Measurements from ENCODE around the gene ZBTB18.
"Not testable (repeated sequence)": the region's sequence is repeated elsewhere in the genome, so short reads cannot be mapped to it uniquely, and the experiment has no call there.

The ZBTB18 gene

GRCh38 chr1:244042293-244042692, 8.8 kb upstream of the ZBTB18 start:
- DNase-seq (ENCODE audit: insufficient read length) (no peak), FAIRE-seq (no peak)
- no peak for TF ChIP-seq POLR2AphosphoS5 (IDR thresholded peaks at IDR 0.05; ENCODE audit: low read depth, low read length)
- TF ChIP-seq POLR2A (IDR thresholded peaks at IDR 0.05; ENCODE audit: low read depth, low read length) = no peak
- no peak for TF ChIP-seq TAF1 (IDR thresholded peaks at IDR 0.05; ENCODE audit: borderline replicate concordance, low read depth, low read length)

DNA sequence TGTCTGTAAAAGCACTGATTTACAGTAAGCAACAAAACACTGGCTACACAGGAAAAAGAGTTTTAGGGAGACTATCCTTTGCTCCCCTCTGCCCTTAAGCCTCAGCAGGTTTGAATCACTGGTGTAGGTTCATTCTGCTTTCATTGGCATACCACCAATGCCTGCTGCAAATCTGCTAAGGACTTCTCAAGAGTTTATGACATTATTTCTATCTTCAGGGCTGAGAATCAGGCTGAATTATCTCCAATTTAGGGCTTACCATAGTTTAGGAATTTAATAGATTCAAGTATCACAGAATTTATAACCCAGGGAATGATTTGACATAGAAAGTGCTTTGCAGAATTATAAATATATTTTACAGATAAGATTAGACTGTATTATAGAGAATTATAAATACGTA, 6.7 kb upstream of the ZBTB18 start:
- FAIRE-seq = no peak

GRCh38 chr1:244046254-244046653, 4.8 kb upstream of the ZBTB18 start:
- DNase-seq (ENCODE audit: insufficient read length) = not testable (repeated sequence)
- FAIRE-seq = peak; percentile 17

More for the DNA sequence above, 6.7 kb upstream of the ZBTB18 start:
- TF ChIP-seq POLR2A (IDR thresholded peaks at IDR 0.05; ENCODE audit: low read depth, low read length) (no peak), POLR2AphosphoS5 (IDR thresholded peaks at IDR 0.05; ENCODE audit: low read depth, low read length) (no peak), TAF1 (IDR thresholded peaks at IDR 0.05; ENCODE audit: borderline replicate concordance, low read depth, low read length) (no peak)
- DNase-seq (ENCODE audit: insufficient read length) = no peak

GRCh38 chr1:244046907-244047611, 4.0 kb upstream of the ZBTB18 start:
- TF ChIP-seq POLR2A (IDR thresholded peaks at IDR 0.05; ENCODE audit: low read depth, low read length) (no peak), TAF1 (IDR thresholded peaks at IDR 0.05; ENCODE audit: borderline replicate concordance, low read depth, low read length) (no peak), POLR2AphosphoS5 (IDR thresholded peaks at IDR 0.05; ENCODE audit: low read depth, low read length) (no peak)
- DNase-seq (ENCODE audit: insufficient read length) (no peak), FAIRE-seq (peak; percentile 21)

DNA sequence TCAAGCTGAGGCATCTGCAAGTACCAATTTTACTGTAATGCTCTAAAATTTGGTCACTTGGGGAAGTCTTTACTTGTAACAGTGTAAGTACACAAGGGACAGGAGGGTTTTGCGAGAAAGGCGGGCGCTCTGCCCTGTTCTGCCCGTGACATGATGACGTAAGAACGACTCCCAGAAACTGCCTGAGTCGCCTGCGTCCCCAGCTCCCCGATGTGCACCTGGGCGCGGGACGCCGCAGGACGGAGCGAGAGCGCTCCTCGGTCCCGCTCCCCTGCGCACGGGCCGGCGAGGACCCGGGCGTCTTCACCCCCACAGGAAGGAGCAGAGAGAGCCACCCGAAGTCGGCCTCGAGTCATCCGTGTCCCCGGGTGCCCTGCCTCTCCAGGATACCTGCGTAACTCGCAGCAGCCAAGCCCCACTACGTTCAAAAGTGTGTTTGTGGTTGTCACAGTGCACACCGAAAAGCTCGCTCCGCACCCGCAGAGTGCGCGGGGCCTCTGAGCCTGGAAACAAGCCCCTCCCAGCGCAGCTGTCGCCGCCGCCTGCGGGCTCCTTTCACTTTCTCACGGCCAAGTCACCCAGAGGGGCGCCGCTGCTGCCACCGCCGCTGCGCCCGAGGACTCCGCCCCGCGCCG, 3.3 kb upstream of the ZBTB18 start:
- FAIRE-seq (no peak), DNase-seq (ENCODE audit: insufficient read length) (no peak)

DNA sequence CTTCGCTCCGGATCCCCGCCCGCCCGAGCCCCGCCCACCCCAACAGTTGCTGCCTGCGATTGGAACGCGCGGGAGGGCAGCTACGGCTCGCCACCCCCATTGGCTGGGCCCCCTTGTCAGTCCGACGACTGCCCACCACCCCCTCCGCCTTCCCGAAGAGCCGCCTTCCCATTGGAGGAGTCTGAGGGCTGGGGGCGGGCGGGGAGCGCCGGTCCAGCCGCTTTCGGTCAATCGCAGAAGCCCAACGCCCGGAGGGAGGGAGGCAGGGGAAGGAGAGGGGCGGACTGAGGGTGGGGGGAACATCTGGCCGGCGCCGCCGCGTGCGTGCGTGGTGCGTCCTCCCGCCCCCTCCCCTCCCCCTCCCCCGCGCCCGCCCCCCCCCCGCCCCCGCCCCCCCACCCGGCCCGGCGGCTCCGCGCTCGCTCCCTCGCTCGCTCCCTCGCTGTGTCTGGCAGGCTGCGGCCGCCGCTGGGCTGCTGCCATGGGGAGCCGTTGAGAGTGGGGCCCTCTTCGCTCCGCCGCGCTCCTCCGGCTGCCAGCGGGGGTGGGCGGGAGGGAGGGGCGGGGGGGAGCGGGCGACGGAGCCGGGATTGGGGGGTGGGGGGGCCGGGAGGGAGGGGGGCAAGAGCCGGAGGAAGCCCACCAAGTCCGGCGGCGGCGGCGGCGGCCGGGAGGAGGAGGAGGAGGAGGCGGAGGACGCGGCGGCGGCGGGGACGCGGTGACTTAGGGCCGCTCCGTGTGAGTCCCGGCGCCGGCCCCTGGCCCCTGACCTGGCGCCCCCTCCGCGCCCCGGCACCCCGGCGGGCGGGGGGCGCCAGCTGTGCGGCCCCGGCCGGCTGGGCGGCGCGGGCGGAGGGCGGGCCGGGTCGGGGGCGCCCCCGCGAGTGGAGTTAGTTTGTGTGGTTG, 2.6 kb upstream of the ZBTB18 start:
- no peak for TF ChIP-seq TAF1 (IDR thresholded peaks at IDR 0.05; ENCODE audit: borderline replicate concordance, low read depth, low read length)
- TF ChIP-seq POLR2A (IDR thresholded peaks at IDR 0.05; ENCODE audit: low read depth, low read length) = no peak
- no peak for TF ChIP-seq POLR2AphosphoS5 (IDR thresholded peaks at IDR 0.05; ENCODE audit: low read depth, low read length)
- FAIRE-seq = peak; percentile 98
- peak; percentile 85 for DNase-seq (ENCODE audit: insufficient read length)

More for the DNA sequence above, 3.3 kb upstream of the ZBTB18 start:
- TF ChIP-seq POLR2AphosphoS5 (IDR thresholded peaks at IDR 0.05; ENCODE audit: low read depth, low read length) (peak; percentile 57), TAF1 (IDR thresholded peaks at IDR 0.05; ENCODE audit: borderline replicate concordance, low read depth, low read length) (no peak), POLR2A (IDR thresholded peaks at IDR 0.05; ENCODE audit: low read depth, low read length) (peak; percentile 70)

DNA sequence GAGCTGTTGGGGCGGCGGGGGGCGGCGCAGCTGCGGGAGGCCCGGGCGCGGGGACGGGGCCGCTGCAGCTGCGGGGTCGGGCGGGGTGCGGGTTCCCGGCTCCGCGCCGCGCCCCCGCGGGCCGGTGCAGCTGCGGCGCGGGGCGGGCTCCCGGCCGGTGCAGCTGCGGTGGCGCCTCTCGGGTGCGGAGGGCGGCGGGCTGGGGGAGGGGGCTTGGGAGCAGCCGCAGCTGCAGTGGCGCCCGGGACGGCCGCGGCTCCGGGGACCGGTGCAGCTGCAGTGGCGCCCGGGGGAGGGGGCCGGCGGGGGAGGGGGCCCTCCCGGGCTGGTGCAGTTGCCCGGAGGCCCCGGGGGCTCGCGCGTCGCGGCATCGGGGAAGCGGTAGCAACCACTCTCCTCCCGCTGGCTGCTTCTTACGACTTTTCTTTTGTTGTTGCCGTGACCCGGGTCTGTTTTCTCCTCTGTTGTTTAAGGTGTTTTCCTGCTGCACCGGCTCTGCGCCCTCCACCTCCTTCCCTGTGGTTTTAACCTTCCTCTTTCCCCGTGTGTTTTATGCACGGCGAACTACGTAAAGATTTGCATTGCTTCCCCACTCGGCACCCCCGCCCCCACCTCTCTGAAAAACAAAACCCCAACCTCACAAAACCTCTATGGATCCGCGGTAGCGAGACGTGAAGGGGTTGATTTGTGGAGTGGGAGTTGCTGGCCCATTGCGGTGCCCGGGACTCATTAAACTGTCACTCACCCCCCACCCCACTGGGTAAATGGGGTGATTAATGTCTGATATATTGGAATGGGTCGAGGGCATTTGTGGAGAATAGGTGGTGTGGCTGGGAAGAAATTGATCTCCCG, 1.7 kb upstream of the ZBTB18 start:
- FAIRE-seq = peak; percentile 86
- no peak for DNase-seq (ENCODE audit: insufficient read length)
- TF ChIP-seq POLR2A (IDR thresholded peaks at IDR 0.05; ENCODE audit: low read depth, low read length) (no peak), TAF1 (IDR thresholded peaks at IDR 0.05; ENCODE audit: borderline replicate concordance, low read depth, low read length) (no peak), POLR2AphosphoS5 (IDR thresholded peaks at IDR 0.05; ENCODE audit: low read depth, low read length) (no peak)

DNA sequence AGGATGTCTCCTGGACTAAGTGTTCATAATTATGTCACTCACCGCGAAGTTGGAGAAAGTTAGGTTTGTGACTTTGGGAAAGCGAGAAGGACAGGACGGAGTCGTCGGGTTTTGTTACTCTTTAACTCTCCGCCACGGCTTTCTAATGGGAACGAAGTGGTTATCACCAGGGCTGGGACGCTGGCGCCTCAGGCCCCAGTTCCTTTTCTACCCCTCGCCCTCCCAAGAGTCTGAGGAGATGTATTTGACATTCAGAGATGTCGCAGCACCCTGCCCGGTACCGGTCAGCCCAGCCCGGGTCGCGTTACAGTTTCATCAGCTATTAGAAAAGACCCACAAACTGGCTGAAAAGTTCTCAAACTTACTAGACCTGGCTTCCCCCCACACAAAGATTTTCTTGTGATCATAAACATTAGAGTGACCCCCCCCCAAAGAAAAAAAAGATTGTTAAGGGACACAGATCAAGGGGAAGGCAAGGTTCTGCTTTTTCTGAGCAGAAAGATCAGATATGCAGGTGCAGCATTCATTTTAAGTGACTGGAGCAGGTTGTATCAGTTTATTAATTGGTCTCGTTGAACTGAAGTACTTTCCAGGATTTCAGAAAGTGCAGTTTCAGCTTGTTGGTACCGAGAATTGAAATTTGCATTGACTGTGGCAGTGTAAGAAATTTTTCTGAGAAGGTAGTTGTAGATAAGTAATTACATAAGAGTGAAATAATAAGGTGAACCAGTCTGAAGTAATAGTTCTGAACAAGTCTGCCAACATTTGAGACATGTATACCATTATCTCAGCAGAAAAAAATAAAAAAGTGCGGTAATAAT, 859 bp upstream of the ZBTB18 start:
- TF ChIP-seq POLR2AphosphoS5 (IDR thresholded peaks at IDR 0.05; ENCODE audit: low read depth, low read length) (no peak), TAF1 (IDR thresholded peaks at IDR 0.05; ENCODE audit: borderline replicate concordance, low read depth, low read length) (no peak), POLR2A (IDR thresholded peaks at IDR 0.05; ENCODE audit: low read depth, low read length) (no peak)
- FAIRE-seq (peak; percentile 5), DNase-seq (ENCODE audit: insufficient read length) (no peak)

DNA sequence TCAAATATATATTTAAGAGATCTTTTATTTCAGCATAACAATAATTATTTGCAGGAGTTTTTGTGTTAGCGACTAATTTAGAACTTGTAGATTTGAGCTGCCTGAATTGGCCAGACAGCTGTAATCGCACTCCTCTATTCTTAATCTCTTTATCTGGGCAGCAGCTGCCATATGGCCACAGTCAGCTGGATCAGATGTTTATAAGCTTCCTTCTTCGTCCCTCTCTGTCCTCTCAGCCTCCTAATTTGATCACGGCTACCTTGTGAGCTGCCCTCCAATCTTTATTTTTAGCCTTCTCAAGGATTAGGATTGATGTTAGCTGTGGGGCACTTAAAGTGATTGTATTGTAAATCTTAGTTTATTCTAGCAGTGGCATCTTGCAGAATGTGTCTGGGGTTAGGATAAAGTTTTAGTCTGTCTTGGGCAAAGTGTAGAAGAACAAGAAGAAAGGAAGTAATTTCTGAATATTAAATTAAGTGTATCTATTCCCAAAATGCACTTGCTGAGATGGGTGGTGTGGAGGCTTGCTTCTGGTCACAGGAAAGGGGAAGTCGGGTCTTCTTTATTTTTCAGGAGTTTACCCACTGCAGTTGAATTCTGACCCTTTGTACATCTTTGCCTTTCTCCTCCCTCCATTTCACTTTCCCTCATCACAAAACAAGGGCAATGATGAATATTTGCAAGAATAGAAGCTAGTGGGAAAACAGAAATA, 1.1 kb downstream of the ZBTB18 start:
- FAIRE-seq = no peak

More for the DNA sequence above, 1.1 kb downstream of the ZBTB18 start:
- DNase-seq (ENCODE audit: insufficient read length) = no peak
- TF ChIP-seq POLR2AphosphoS5 (IDR thresholded peaks at IDR 0.05; ENCODE audit: low read depth, low read length) (no peak), TAF1 (IDR thresholded peaks at IDR 0.05; ENCODE audit: borderline replicate concordance, low read depth, low read length) (no peak)

Measured in GM12892 (cell line).